Karpas-422 (cell line): ENCODE results near the gene TMEM87A. TPM values are rescaled to one million over a fixed set of nuclear protein-coding genes. Genes with fewer than 3 reads are reported as not detected.

Experiments used
- DNase-seq: peaks from one replicate; pipeline ENCODE4 v3.0.0-alpha.2; 2015
- H2AFZ ChIP-seq: fragments of 200-600 bp; sonication (generic); 2 replicates; pipeline ENCODE4 v1.6.1; 2014; ENCODE audit warnings: antibody characterized with exemption, low read length, mixed read lengths
- H3K27ac ChIP-seq: fragments of 200-600 bp; sonication (generic); 2 replicates; pipeline ENCODE4 v1.5.1; 2014; ENCODE audit warnings: mild to moderate bottlenecking, low read length, moderate library complexity
- H3K27me3 ChIP-seq: fragments of 200-600 bp; sonication (generic); 2 replicates; pipeline ENCODE4 v1.6.1; 2014; ENCODE audit warnings: low read length, mixed read lengths
- H3K36me3 ChIP-seq: fragments of 200-600 bp; sonication (generic); 2 replicates; pipeline ENCODE4 v1.6.1; 2014; ENCODE audit warnings: low read length, mixed read lengths; ENCODE audit not compliant: insufficient read depth
- H3K4me1 ChIP-seq: fragments of 200-600 bp; sonication (generic); 2 replicates; pipeline ENCODE4 v1.6.1; 2014; ENCODE audit warnings: mild to moderate bottlenecking, low read length, mixed read lengths
- H3K4me2 ChIP-seq: fragments of 200-600 bp; sonication (generic); 2 replicates; pipeline ENCODE4 v1.6.1; 2014; ENCODE audit warnings: low read length, low read depth, mild to moderate bottlenecking; ENCODE audit not compliant: poor library complexity, severe bottlenecking
- H3K4me3 ChIP-seq: fragments of 200-600 bp; sonication (generic); 2 replicates; pipeline ENCODE4 v1.5.1; 2014; ENCODE audit warnings: mild to moderate bottlenecking, antibody characterized with exemption, low read length, mixed read lengths
- H3K79me2 ChIP-seq: fragments of 200-600 bp; sonication (generic); 2 replicates; pipeline ENCODE4 v1.6.1; 2014; ENCODE audit warnings: mild to moderate bottlenecking, low read length, mixed read lengths
- H3K9ac ChIP-seq: fragments of 200-600 bp; sonication (generic); 2 replicates; pipeline ENCODE4 v1.6.0; 2014; ENCODE audit warnings: low read length
- H3K9me2 ChIP-seq: fragments of 200-600 bp; sonication (generic), shearing (Covaris generic); replicated peaks from 2 replicates; pipeline ENCODE4 v1.6.0; 2014; ENCODE audit warnings: mild to moderate bottlenecking, low read length, moderate library complexity; ENCODE audit not compliant: insufficient read depth
- H3K9me3 ChIP-seq: fragments of 300-700, 200-600 bp; sonication (generic); 2 replicates; pipeline ENCODE4 v1.6.1; 2014; ENCODE audit warnings: low read length, mixed read lengths
- H4K20me1 ChIP-seq: fragments of 200-600 bp; sonication (generic); 2 replicates; pipeline ENCODE4 v1.6.1; 2014; ENCODE audit warnings: mild to moderate bottlenecking, antibody characterized with exemption, low read length, low read depth; ENCODE audit not compliant: insufficient read depth
- total RNA-seq: library from RNA; depleted of rRNA; stranded (reverse); fragments of >200 nt; shearing (Covaris generic); gene quantifications from 2 replicates; pipeline ENCODE4 v1.2.3, GENCODE V29; 2014; ENCODE audit warnings: low replicate concordance

Gene TMEM87A
- total RNA-seq, 1 experiment from 2014 or later: 27.2 TPM

DNA sequence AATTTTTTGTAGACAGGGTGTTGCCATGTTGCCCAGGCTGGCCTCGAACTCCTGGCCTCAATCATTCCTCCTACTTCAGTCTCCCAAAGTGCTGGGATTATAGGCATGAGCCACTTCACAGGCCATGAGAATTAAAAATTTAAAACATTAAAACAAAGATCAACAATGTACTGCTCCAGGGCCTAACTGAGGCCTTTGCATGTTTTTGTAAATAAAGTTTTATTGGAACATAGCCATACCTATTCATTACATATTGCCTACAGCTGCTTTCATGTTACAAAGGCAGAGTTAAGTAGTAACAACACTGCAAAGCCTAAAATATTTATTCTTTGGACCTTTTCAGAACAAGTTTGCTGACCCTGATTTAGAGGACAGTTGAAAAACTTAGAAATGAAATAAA is 74.7 kb downstream of the TMEM87A start:
- Histone ChIP-seq H4K20me1 (no peaks in the 10 kb centered on the region), H3K27me3 (no peaks in the 10 kb centered on the region), H3K4me2 (no peak overlapping the region), H3K9me2 (no peaks in the 10 kb centered on the region), H3K27ac (no peak overlapping the region), H3K36me3 (peaks cover 52% of the 10 kb centered on the region), H3K79me2 (peaks cover 70% of the 10 kb centered on the region), H3K9ac (no peak overlapping the region), H3K4me1 (peaks cover 8% of the 10 kb centered on the region), H2AFZ (no peak overlapping the region), H3K9me3 (no peaks in the 10 kb centered on the region), H3K4me3 (no peak overlapping the region)
- no peak for DNase-seq

DNA sequence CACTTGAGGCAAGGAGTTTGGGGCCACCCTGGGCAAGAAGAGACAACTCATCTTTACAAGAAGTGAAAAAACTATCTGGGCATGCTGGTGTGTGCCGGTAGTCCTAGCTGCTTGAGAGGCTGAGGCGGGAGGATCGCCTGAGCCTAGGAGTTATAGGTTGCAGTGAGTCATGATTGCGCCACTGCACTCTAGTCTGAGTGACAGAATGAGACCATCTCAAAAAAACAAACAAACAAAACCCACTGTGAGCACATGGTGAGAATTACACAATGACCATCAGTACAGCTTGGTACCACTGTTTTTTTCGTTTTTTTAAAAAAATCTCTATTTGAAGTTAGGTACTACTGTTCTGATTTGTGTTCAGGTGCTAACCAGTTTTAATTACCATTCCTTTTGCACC is 78.7 kb downstream of the TMEM87A start:
- no peaks in the 10 kb centered on the region for H3K9me3 ChIP-seq
- H3K79me2 ChIP-seq: peaks cover 57% of the 10 kb centered on the region
- H3K9ac ChIP-seq: no peak overlapping the region
- no peak overlapping the region for H2AFZ ChIP-seq
- H3K9me2 ChIP-seq: no peaks in the 10 kb centered on the region
- no peaks in the 10 kb centered on the region for H4K20me1 ChIP-seq
- no peaks in the 10 kb centered on the region for H3K27me3 ChIP-seq
- peaks cover 28% of the 10 kb centered on the region for H3K4me1 ChIP-seq
- no peak overlapping the region for H3K27ac ChIP-seq
- no peak overlapping the region for H3K4me2 ChIP-seq
- no peak for DNase-seq
- no peak overlapping the region for H3K4me3 ChIP-seq
- H3K36me3 ChIP-seq: peaks cover 46% of the 10 kb centered on the region

DNA sequence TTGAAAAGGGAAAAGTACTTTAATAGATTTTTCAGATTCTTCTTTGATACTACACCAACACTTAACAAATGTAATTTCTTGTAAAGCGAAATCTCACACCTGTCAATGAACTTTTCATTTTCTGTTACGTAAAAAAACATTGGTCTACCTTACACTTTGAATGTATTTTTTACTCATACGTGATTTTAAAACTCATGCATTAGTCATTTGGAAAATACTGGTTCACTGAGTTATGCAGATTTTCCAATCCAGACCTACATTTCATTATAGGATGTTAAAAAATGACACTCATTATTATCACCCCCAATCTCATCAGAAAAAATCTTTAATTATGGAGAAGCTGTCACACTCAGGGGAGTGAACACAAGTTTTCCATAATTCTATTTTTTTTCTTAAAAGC is 79.8 kb downstream of the TMEM87A start:
- peaks cover 47% of the 10 kb centered on the region for H3K79me2 ChIP-seq
- H3K4me3 ChIP-seq: no peak overlapping the region
- no peak overlapping the region for H2AFZ ChIP-seq
- no peak overlapping the region for H3K9ac ChIP-seq
- H3K9me3 ChIP-seq: no peaks in the 10 kb centered on the region
- peaks cover 28% of the 10 kb centered on the region for H3K4me1 ChIP-seq
- peaks cover 40% of the 10 kb centered on the region for H3K36me3 ChIP-seq
- no peak overlapping the region for H3K4me2 ChIP-seq
- H3K27me3 ChIP-seq: no peaks in the 10 kb centered on the region
- no peaks in the 10 kb centered on the region for H3K9me2 ChIP-seq
- no peak for DNase-seq
- H4K20me1 ChIP-seq: no peaks in the 10 kb centered on the region
- H3K27ac ChIP-seq: peak overlapping the region; percentile 72

DNA sequence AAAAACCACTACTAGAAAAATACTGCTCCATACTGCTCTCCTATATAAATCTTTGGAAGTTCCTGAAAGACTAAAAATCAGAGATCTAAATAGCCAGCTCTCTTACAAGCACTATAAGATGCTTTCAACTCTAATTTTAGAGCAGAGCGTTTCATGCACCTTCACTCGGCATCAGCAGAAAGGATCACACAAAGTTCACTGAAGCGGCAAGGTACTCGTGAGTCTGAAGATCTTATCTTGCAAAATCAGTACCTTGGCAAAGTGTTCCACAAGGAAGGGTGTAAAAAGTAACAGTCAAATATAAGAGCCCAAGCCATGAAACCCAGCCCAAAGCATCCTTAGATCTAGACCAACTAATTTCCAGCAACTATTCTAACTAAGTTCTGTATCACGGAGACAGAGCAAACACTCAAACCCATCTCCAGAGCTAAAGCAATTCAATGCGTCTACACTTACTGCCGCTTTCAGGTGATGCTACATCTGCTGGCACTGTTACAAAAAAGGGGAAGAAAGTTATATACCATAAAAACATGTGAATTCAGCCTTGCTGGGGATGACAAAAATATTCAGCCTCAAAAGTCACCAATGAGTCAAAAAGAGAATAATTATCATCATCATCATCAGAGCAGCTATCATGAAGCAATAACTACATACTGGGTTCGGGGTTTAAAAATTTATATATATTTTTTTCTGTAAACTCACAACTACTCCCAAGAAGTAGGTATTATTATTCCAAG is 81.5 kb downstream of the TMEM87A start:
- peak; percentile 55 for DNase-seq
- peak overlapping the region; percentile 72 for H3K27ac ChIP-seq
- peaks cover 28% of the 10 kb centered on the region for H3K4me1 ChIP-seq
- H2AFZ ChIP-seq: no peak overlapping the region
- peaks cover 36% of the 10 kb centered on the region for H3K79me2 ChIP-seq
- peak overlapping the region; percentile 42 for H3K4me2 ChIP-seq
- H3K9me2 ChIP-seq: no peaks in the 10 kb centered on the region
- peak overlapping the region; percentile 47; the same call in 1 of the 2 replicates for H3K9ac ChIP-seq
- H4K20me1 ChIP-seq: no peaks in the 10 kb centered on the region
- H3K27me3 ChIP-seq: no peaks in the 10 kb centered on the region
- H3K36me3 ChIP-seq: peaks cover 43% of the 10 kb centered on the region
- H3K4me3 ChIP-seq: no peak overlapping the region
- no peaks in the 10 kb centered on the region for H3K9me3 ChIP-seq

DNA sequence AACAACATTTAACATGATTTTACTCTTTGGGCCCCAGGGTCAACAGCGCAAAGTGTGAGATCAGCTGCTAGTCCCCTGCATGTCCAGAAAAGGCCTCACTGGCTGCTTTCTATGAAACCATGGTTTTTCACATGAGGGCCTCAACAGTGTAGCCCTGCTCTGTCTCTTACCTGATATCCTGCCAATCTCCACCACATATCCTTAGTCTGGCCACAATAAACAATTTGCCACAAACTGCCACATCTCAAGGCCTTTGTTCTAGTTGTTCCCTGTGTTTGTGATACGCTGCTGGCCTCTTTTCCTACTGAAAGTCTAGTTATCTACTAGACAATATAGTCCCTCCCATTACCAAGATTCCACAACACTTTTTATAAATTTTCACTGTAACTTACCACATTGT is 82.9 kb downstream of the TMEM87A start:
- peaks cover 56% of the 10 kb centered on the region for H3K36me3 ChIP-seq
- peaks cover 36% of the 10 kb centered on the region for H3K79me2 ChIP-seq
- H3K9me3 ChIP-seq: no peaks in the 10 kb centered on the region
- H3K4me3 ChIP-seq: no peak overlapping the region
- peaks cover 28% of the 10 kb centered on the region for H3K4me1 ChIP-seq
- H3K4me2 ChIP-seq: no peak overlapping the region
- no peak overlapping the region for H3K9ac ChIP-seq
- no peak overlapping the region for H2AFZ ChIP-seq
- H3K27ac ChIP-seq: no peak overlapping the region
- H4K20me1 ChIP-seq: no peaks in the 10 kb centered on the region
- H3K9me2 ChIP-seq: no peaks in the 10 kb centered on the region
- DNase-seq: no peak
- no peaks in the 10 kb centered on the region for H3K27me3 ChIP-seq

DNA sequence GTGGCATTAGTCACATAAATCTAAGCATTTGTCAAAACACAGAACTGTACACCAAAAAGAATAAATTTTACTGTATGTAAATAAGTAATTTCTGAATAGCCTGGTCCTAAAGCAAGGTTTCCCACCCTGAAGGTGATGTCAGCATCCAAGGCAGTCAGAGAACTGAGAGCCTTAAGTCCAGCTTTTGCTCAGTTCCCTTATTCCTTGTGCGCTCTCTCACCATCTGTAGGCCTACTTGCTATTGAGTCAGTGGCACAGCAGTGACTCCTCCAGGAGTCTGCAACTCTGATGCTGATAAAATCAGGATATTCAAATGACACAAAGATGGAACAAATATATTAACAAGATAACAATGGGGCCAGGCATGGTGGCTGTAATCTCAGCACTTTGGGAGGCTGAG is 87.4 kb downstream of the TMEM87A start:
- H3K4me2 ChIP-seq: no peak overlapping the region
- H3K4me3 ChIP-seq: no peak overlapping the region
- no peak overlapping the region for H3K27ac ChIP-seq

DNA sequence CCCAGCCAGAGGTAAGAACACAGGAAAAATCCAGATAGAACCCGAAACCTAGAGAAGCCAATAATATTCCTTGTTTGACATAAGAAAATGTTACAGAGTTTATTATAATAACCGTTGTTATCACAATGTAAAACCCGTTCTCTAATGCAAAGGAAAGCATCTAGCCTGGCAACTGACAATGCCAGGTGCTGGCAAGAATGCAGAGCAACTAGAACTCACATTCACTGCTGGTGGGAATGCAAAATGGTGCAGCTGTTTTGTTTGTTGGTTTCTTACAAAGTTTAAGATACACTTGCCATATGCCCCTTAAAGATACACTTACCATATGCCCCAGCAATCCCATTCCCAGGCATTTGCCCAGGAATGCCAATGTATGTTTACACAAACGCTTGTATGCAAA is 88.5 kb downstream of the TMEM87A start:
- Histone ChIP-seq H3K79me2 (peaks cover 8% of the 10 kb centered on the region; the same call in 1 of the 2 replicates), H3K9me2 (no peaks in the 10 kb centered on the region), H3K27me3 (no peaks in the 10 kb centered on the region), H3K4me2 (no peak overlapping the region), H3K9ac (no peak overlapping the region), H3K9me3 (no peaks in the 10 kb centered on the region), H3K36me3 (peaks cover 68% of the 10 kb centered on the region; the same call in 1 of the 2 replicates), H3K4me1 (no peaks in the 10 kb centered on the region), H3K4me3 (no peak overlapping the region), H2AFZ (no peak overlapping the region), H3K27ac (no peak overlapping the region), H4K20me1 (no peaks in the 10 kb centered on the region)
- DNase-seq: no peak

More for the DNA sequence above, 87.4 kb downstream of the TMEM87A start:
- no peaks in the 10 kb centered on the region for H3K9me2 ChIP-seq
- no peaks in the 10 kb centered on the region for H4K20me1 ChIP-seq
- no peaks in the 10 kb centered on the region for H3K27me3 ChIP-seq
- H3K79me2 ChIP-seq: peaks cover 10% of the 10 kb centered on the region
- H3K4me1 ChIP-seq: no peaks in the 10 kb centered on the region
- no peaks in the 10 kb centered on the region for H3K9me3 ChIP-seq
- H3K36me3 ChIP-seq: peaks cover 68% of the 10 kb centered on the region; the same call in 1 of the 2 replicates
- DNase-seq: no peak
- H3K9ac ChIP-seq: no peak overlapping the region
- H2AFZ ChIP-seq: no peak overlapping the region

DNA sequence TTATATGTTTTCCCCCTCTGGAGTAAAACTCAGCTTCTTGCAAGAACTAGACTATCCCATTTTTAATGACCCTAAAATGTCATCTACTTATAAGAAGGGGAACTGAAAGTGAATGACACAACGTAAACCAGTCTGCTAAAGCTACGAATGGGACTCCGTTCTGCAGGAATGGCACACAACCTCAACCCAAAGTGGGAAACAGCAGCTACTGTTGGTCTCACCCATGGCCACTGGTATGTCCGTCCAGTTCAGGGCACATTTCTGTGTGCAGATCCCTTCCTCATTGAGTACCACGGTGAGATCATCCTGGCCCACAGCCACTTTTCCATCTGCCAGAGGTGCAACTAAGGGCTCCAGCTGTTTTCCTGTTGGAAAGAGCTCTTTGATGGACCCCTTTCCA is 88.9 kb downstream of the TMEM87A start:
- no peaks in the 10 kb centered on the region for H3K27me3 ChIP-seq
- H2AFZ ChIP-seq: no peak overlapping the region
- H3K36me3 ChIP-seq: peaks cover 69% of the 10 kb centered on the region; the same call in 1 of the 2 replicates
- H3K4me2 ChIP-seq: no peak overlapping the region
- no peaks in the 10 kb centered on the region for H3K4me1 ChIP-seq
- H3K27ac ChIP-seq: no peak overlapping the region
- H3K9me2 ChIP-seq: no peaks in the 10 kb centered on the region
- H3K9ac ChIP-seq: no peak overlapping the region
- H3K79me2 ChIP-seq: peaks cover 8% of the 10 kb centered on the region; the same call in 1 of the 2 replicates
- H4K20me1 ChIP-seq: no peaks in the 10 kb centered on the region
- H3K9me3 ChIP-seq: no peaks in the 10 kb centered on the region
- DNase-seq: no peak
- no peak overlapping the region for H3K4me3 ChIP-seq
